ENCODE data around the gene PYCR2.

The PYCR2 gene

DNA sequence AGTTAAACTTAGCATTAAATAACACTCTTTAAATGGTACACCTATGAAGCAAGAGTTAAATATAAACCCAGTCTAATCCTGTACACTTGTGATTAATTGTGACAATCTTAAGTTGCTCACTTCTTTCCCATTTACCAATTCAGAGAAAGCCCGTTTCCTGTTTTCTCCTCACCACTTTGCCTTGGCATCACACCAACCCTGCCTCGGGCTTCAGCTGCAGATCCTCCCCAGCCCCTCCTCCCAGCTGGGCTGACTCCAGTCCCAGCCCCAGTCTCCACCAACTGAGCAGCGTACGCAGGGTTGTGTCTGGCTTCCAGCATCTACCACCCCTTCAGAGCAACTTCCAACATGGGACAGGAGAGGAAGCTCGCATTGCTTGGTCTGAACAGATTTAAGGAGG, 4.1 kb downstream of the PYCR2 start:
- DNase-seq (ENCODE audit: low read depth, low spot score) = no peak

DNA sequence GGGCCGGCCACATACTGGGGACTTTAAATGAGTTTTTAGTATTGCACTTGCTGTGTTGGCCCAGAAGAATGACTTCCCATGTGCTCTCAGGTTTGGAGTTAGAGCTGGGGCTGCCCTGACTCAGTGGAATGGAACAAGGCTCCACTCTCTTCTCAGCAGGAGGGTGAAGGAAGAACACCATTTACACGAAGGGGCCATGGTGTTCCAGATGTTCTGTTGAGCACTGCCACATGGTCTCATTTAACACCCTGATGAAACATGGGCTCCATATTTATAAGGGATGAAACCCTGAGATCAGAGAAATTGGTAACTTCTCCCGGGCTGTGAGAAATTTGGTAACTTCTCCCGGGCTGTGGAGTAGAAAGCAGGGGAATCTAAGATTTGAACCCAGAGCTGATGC, 5.8 kb downstream of the PYCR2 start:
- no peak for DNase-seq (ENCODE audit: low read depth, low spot score)

DNA sequence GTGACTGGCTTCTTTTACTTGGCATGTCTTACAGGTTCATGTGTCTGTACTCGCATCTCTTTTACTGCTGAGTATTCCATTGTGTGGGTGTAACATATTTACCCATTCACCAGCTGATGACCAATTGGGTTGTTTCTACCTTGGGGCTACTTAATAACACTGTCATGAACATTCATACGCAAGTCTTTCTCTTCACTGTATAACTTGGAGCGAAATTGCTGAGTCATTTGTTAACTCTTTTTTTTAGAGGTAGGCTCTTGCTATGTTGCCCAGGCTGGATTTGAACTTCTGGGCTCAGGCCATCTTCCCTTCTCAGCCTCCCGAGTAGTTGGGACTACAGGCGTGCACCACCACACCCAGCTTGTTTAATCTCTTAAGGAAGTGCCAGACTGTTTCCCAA, 6.5 kb downstream of the PYCR2 start:
- DNase-seq (ENCODE audit: low read depth, low spot score) = no peak

DNA sequence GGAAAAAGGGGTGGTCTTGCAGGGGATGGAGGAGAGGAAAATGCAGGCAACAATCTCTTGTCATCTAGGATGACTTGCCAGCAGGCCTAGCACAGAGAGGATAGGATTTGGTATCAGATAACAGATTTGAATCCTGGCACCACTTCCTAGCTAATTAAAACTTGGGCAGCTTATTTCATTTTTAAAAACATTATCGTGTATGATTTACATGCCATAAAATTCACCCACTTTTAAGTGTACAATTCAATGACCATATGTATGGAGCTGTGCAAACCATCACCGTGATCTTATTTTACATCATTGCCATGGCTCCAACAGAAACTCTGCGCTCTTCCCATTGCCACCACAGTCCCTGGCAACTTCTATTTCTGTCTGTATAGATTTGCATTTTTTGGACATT, 6.9 kb downstream of the PYCR2 start:
- DNase-seq (ENCODE audit: low read depth, low spot score) = no peak

DNA sequence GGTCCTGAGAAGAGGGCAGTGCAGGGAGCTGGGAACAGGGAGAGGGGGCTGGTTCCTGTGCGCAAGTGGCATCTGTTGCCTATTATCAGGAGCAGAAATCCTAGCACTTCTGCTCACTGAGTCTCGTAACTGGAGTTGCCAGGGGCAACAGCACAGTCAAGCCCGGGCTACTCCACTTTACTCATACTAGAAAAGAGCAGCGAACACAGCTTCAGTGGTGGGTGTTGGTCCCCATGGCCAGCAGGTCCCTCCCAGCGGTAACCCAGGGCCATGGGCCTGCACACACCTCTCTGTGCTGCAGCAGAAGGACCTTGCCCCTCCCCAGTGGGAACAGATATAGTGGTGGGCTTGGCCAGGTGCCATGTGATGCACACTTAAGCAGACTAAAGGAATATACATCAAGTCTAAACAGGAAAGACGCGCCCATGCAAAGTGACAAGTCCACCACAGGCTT, 8.5 kb downstream of the PYCR2 start:
- no peak for DNase-seq (ENCODE audit: low read depth, low spot score)

DNA sequence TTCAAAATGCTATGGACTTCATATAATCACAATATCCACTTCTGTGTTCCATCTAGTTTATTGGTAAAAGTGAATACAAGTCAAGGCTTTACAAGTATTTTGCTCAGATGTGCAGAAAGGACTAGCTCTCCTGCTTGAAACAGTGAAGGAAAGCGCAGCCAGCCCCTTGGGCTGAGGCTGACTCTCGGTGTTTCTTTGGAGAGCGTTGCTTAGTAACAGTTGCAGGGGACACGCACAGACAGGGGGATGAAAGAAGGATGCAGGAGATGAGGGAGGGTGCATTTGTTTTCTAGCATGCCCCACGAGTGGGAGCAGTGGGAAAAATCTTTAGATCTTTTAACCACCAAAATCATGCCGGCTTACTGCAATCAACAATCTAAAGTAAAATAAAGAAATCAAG, 9.1 kb downstream of the PYCR2 start:
- DNase-seq (ENCODE audit: low read depth, low spot score) = no peak

DNA sequence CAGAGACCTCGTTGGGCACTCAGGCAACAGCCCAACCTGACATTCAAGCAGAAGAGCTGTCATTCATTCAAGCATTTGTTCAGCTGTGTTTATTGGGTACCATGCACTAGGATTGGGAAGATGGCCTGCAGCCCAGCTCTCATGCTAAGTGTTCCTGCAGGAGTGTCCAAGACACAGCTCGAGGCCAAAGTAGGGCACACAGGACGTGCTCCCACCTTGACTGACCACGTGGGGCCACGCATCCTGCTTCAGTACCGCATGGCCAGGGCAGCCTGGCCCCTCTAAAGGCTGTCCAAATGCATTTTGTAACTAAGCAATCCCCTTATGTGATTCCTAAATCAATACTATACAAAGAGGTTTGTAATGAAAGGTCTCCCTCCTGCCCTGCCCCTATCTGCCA, 9.7 kb downstream of the PYCR2 start:
- no peak for DNase-seq (ENCODE audit: low read depth, low spot score)

DNA sequence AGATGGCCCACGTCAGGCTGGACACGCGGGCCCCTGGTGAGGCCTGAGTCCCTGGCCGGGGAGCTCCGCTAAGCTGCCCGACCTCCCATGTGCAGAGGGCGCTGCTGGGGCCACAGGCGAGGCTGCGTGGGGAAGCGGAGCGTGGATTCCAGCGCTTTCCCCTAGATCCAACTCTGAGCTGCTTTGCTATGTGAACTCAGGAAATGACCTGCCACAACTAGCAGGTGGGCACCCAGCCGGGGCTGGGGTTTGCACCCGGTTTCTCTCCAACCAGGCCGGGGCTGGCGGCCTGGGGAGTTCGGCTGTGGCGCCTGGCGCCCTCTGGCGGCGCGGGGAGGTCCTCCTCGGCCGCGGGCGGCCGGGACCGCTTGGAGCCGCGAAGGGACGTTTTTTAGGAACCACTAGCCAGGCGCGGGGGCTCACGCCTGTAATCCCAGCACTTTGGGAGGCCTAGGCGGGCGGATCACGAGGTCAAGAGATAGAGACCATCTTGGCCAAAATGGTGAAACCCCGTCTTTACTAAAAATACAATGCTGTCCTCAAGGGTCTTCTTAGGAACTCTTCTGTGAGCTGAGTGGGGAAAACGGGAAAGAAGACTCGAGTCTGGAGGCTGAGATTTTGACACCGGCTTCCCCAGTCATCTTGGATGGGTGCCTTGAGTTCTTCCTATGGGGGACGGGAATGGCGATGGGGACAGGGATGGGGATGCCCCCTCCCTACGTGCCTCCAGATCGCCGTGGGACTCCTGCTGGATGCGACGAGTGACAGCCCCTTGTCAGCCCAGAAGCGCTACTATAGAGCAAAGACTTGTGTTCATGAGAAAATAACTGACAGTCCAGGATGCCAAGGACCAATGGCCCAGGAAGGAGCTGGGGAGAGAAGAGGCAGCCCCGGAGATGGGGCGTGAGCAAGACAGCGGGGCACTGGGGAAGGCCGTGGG, 12.6 kb downstream of the PYCR2 start:
- DNase-seq (ENCODE audit: low read depth, low spot score) = peak; percentile 31

DNA sequence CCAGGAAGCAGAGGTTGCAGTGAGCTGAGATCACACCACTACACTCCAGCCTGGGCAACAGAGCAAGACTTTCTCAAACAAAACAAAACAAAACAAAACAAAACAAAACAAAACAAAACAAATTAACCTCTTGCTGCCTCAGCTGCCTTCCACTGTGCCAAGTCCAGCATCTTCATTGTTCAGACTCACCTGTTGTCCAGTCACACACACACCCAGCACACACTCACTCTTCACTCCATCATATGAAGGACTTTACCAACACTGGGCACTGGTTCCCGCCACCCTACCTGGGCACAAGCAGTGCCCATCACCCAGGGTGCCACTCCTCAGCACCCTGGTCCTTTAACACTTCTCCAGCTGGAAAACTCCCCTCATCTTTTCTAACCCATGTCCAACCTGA, 14.6 kb downstream of the PYCR2 start:
- no peak for DNase-seq (ENCODE audit: low read depth, low spot score)

DNA sequence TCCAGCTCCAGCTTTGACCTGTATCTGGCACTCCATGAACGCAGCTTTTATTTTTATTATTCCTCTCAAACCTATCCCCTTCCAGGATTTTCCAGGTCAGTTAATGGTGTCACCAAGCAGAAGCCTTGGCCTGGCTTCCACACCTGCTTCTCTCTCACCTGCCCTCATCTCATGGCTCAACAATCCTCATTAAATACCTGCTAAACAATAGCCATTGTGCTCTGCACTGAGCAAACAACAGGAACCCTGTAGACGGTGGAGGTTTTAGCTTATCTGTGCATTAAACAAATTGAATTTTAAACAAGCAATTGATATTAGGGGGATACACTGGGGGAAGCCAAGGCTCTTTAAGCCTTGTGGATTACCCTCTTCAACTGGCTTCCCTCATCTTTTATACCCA, 15.3 kb downstream of the PYCR2 start:
- DNase-seq (ENCODE audit: low read depth, low spot score) = no peak

DNA sequence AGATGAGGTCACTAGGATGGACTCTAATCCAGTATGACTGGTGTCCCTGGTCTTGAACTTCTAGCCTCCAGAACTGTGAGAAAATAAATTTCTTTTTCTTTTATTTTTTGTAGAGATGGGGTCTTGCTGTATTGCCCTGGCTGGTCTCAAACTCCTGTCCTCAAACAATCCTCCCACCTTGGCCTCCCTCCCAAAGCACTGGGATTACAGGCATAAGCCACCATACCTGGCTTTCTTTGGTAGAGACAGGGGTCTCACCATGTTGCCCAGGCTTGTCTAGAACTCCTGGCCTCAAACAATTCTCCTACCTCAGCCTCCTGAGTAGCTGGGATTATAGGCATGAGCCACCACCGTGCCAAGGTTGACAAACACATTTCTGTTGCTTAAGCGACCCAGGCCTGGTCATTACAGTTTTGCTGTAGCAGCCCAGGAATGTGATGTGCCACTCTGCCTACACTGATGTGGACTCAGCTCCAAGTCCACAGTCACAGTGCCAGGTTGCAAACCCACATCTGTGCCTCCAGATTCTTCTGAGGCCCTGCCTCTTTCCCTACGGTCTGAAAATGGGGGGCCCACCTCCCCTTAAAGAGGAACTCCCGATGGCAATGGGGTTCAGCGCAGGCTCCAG, 15.9 kb downstream of the PYCR2 start:
- DNase-seq (ENCODE audit: low read depth, low spot score) = no peak

DNA sequence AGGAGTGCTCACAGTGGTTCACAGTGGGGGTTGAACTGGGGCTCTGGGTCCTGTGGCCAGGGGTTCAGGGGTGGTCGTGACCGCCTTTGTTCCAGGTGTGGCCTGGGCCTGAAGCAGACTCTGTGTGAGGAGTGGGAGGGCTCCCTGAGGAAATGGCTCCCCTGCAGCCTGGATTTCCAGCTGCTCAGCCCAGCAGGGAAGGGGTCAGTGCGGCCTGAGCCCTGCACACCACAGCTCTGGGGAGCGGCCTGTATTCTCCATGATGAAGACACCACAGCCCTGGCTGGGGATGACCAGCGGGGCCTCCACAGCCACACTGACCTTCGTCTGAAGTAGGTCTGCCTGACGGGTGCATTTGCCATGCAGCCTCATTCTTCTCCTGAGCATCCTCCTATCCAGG, 16.7 kb downstream of the PYCR2 start:
- no peak for DNase-seq (ENCODE audit: low read depth, low spot score)

DNA sequence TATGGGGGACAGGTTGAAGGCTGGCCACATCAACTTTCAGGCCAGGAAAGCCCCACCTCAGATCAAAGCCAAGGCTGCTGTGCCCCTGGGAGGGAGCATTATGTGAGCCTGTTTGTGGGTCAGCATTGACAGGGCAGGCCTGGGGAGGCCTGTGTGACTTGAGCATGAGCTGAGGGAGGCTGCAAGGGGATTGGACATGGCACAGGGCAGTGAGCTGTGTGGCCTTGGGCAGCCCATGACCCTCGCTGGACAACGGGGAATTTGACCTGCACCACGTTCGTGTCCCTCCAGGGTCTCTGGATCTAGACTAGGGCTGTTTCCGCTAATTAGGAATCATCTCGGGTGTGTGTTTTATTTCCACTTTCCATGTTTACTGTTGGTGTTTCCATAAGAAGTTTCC, 17.6 kb downstream of the PYCR2 start:
- no peak for DNase-seq (ENCODE audit: low read depth, low spot score)

DNA sequence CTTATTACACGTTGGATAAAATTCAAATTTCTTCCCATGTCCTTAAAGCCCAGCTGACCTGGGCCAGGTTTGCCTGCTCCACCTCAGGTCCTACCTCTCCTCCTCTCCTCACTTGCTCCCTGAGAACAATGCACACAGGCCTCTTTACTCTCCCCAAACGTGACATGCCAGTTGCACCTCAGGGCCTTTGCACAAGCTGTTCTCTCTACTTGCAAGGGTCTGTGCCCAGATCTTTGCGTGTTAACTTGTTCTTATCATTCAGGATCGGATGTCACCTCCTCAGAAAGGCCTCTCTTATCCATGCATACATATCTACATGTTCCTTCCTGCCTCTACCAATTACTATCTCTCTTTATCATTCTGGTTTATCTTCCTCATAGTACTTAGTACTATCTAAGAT, 20.4 kb downstream of the PYCR2 start:
- no peak for DNase-seq (ENCODE audit: low read depth, low spot score)

DNA sequence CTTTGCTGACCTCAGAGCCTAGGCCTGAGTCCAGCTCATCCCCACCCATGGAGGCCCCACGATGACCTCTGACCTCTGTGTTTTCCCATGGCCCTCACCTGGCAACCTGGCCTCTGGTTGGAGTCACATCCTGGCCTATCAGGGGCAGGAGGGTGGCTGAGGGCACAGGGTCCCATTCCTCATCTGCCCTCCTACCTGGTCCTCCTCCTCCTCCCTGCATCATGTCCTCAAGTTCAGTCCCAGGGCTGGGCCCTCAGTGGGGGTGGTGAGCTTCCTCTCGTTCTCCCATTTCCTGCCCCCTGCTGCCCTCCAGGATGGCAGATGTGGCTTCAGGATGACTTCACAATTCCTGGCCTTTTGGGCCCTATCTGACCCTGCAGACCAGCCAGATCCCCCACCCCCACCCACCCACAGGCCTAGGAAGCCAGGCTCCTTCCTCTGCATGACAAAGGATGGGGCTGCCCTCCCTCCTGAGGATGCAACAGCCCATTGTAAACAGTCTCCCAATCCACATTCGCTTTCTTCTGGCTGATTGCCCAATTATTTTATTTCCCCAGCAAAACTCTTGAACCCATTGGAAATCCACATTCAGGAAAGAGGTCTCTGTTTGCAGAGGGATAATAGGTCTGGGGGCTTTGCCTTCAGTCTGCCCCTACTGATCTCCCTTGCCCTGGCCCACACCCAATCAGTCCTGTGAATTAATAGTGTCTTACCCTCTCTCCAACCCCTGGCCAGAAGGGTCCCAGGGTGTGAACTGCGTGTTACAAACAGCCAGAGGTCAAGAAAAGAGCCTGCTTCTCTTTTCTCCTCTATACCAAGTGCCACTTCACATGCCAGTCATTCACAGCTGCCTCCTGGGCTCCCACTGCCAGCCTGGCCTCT, 24.8 kb downstream of the PYCR2 start:
- DNase-seq (ENCODE audit: low read depth, low spot score) = no peak

DNA sequence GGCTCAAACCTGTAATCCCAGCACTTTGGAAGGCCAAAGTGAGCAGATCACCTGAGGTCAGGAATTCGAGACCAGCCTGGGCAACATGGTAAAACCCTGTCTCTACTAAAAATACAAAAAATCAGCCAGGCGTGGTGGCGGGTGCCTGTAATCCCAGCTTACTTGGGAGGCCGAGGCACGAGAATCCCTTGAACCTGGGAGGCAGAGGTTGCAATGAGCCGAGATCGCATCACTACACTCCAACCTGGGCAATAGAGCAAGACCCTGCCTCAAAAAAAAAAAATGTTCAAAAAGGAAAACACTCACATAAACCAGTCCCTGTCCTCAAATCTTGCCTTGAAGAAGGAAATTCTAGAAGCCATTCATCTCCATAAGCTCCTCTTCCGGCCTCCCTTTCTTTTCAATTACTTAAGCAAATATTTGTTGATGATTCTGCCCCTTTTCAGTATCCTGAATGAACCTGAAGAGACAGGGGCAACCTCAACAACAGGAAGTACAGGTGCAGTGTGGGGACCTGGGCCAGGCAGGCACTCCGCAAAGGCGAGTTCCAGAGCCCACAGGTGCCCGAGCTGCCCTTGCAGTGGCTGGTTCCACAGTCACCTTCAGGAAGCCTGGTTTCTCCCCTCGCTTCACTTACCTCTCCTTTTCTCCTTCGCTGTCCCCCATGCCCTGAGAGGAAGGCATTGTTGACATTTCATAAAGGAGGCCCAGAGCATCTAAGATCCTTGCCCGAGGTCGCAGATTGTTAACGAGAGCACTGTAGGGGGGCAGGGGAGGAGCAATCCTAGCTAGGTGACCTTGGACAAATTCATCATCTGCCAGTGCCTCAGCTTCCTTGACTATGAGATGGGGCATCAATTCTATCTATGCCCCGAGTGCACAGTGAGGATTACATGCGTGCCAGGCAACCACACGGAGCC, 26.2 kb downstream of the PYCR2 start:
- no peak for DNase-seq (ENCODE audit: low read depth, low spot score)

DNA sequence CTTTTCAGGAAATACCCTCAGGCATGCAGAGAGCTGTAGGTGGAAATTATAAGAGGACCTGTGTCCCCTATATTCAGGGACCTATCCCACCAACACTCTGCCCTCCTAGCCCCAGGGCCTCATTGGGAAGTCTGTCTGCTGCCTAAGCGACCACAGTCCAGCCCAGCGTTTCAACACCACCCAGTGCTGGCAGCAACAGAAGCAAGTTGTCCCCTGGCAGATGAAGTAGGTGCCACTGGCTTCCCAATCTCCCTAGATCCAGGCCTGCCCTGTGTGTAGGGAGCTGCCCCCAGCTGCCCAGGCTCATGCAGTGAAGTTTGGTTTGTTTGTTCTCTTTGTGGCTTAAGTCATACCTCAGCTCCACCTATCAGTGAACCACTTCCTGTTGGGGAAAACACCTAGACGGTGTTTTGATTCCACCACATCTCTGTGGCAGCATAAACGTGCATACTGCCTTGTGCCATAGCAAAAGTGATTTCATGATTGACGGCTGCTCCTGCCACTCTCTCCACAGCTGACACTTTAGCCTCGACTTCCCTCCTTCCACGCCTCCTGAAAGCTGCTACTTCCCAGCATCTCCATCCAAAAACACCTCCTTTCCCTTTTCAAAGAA, 27.0 kb downstream of the PYCR2 start:
- peak; percentile 40 for DNase-seq (ENCODE audit: low read depth, low spot score)

DNA sequence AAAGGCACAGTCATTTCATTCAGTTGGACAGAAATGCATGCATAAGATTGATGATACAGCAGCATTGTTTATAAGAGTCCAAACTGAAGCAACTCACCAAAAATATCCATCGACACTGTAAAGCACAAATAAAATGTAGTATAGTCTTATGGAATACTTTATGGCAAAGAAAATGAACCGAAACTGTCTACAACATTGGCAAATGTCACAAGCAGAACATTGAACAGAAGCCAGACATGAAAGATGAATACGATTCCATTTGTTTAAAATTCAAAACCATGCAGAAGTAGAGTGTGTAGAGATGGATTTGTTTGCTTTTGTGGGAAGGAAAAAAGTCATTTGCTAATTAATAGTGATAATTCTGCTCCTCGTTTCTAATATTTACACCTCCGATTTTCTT, 27.6 kb downstream of the PYCR2 start:
- DNase-seq (ENCODE audit: low read depth, low spot score) = no peak

DNA sequence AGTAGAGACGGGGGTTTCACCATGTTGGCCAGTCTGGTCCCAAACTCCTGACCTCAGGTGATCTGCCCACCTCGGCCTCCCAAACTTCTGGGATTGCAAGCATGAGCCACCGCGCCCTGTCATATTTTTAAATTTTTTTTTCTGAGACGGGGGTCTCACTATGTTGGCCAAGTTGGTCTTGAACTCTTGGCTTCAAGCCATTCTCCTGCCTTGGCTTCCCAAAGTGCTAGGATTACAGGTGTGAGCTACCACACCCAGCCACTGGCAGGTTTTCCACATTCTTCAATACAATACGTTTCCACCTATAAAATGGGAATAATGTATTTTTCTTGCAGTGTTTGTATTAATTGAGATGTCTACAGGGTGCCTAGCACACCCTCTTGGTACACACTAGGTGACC, 31.7 kb downstream of the PYCR2 start:
- DNase-seq (ENCODE audit: low read depth, low spot score) = no peak

DNA sequence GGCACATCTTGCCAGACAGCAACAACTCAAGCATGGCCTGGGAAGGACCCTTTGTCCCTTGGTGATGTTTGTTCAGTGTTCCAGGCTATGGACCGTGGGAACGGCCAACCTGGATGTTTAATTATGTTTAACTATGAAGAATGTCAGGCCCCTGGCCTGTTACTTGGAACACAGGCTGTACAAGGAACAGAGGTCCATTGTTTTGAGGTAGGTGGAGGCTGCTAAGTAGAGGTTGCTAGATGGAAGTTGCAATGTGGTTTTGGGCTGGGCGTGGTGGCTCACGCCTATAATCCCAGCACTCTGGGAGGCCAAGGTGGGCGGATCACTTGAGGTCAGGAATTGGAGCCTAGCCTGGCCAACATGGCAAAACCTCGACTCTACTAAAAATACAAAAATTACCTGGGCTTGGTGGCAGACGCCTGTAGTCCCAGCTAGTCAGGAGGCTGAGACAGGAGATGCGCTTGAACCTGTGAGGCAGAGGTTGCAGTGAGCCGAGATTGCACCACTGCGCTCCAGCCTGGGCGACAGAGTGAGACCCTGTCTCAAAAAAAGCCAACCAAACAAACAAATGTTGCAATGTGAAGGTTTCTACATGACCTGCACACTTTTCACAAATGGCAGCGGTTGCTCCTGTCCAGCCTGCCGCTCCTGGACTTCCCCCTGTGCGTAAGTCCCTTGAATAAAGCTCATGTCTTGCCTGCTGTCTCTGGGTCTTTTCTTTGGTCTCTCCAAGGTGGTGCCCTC, 32.6 kb downstream of the PYCR2 start:
- DNase-seq (ENCODE audit: low read depth, low spot score) = no peak
